Thoracic aorta (tissue), 2 donors: ENCODE measurements around the gene IDH3G. TPM values are rescaled to one million over a fixed set of nuclear protein-coding genes. Genes with fewer than 3 reads are reported as not detected.

Experiments
- ATAC-seq: fragments of 150-250 bp; one replicate; pipeline ENCODE4 v1.8.0; 2017; ENCODE audit warnings: low read depth; ENCODE audit not compliant: insufficient number of reproducible peaks, low FRiP score
- DNase-seq: peaks from one replicate; pipeline ENCODE4 v3.0.0-alpha.2; 2020; ENCODE audit warnings: low spot score
- H3K27ac ChIP-seq, 2 donors: fragments of 200-600 bp; sonication (generic); 1 replicate in 1 of 2; 2 replicates in 1 of 2; pipeline ENCODE4 v1.5.1; 2016; ENCODE audit warnings: mild to moderate bottlenecking in 2 of 2, moderate library complexity in 2 of 2
- H3K27me3 ChIP-seq: fragments of 200-600 bp; sonication (generic); replicated peaks from 2 replicates; pipeline ENCODE4 v1.6.0; 2016; ENCODE audit warnings: mild to moderate bottlenecking; ENCODE audit not compliant: insufficient read depth
- H3K36me3 ChIP-seq: fragments of 200-600 bp; sonication (generic); one replicate; pipeline ENCODE4 v1.5.1; 2016
- H3K4me1 ChIP-seq, 2 donors: fragments of 200-600 bp; sonication (generic); 1 replicate in 1 of 2; 2 replicates in 1 of 2; pipeline versions ENCODE4 v1.5.1 to v1.6.0; 2016; ENCODE audit warnings: low read depth in 2 of 2, mild to moderate bottlenecking in 1 of 2; ENCODE audit not compliant: control insufficient read depth in 1 of 2
- H3K4me3 ChIP-seq: fragments of 200-600 bp; sonication (generic); 2 replicates; pipeline ENCODE4 v1.5.1; 2016; ENCODE audit warnings: mild to moderate bottlenecking
- H3K9me3 ChIP-seq: fragments of 200-600 bp; sonication (generic); 2 replicates; pipeline ENCODE4 v1.5.1; 2016
- CTCF ChIP-seq: fragments of 200-600 bp; sonication (generic); IDR thresholded peaks from one replicate; pipeline ENCODE4 v1.5.1; 2019; ENCODE audit warnings: antibody characterized with exemption
- total RNA-seq, 2 donors: library from RNA; depleted of rRNA; stranded (reverse); fragments of >200 nt; gene quantifications; one replicate each; pipeline versions ENCODE4 v1.1.0 to v1.2.3, GENCODE V29; 2016

Gene IDH3G
- 10 to 100 TPM; 70.9 to 91.9 TPM for total RNA-seq

GRCh38 chrX:153794018-153794896 lies at the start of gene IDH3G, which contains the start of gene SSR4:
Gene IDH3G (minus strand): TSS chrX:153794375. CDS start chrX:153794326, 49 bp downstream.
Gene SSR4 (plus strand): TSS chrX:153794668. CDS start chrX:153794688, 20 bp downstream.
- TF ChIP-seq CTCF, result no peak
- H3K27ac ChIP-seq, result peak within 1 kb of the TSS; percentile 90 to 91
- peak; percentile 73 for DNase-seq

GRCh38 chrX:153836921-153837320 lies 42.7 kb upstream of the IDH3G start:
- Histone ChIP-seq H3K9me3 (no peaks in the 10 kb centered on the region), H3K36me3 (no peaks in the 10 kb centered on the region), H3K4me3 (no peak overlapping the region), H3K27me3 (no peaks in the 10 kb centered on the region), H3K27ac (no peak overlapping the region), H3K4me1 (no peaks in the 10 kb centered on the region)
- ATAC-seq (no peak), DNase-seq (no peak)
- TF ChIP-seq CTCF, result no peak

More at GRCh38 chrX:153794018-153794896, at the start of gene IDH3G, which contains the start of gene SSR4:
- Histone ChIP-seq H3K9me3 (no peaks in the 10 kb centered on the region), H3K4me1 (peaks cover 8 to 35% of the 10 kb centered on the region in 2 donors), H3K4me3 (peak within 1 kb of the TSS; percentile 85), H3K27me3 (no peaks in the 10 kb centered on the region), H3K36me3 (peaks cover 10% of the 10 kb centered on the region)
- peak; percentile 88 for ATAC-seq

GRCh38 chrX:153832728-153833127 lies 38.6 kb upstream of the IDH3G start:
- DNase-seq, result no peak
- Histone ChIP-seq H3K4me3 (no peak overlapping the region), H3K4me1 (peaks cover 0 to 10% of the 10 kb centered on the region in 2 donors), H3K36me3 (no peaks in the 10 kb centered on the region), H3K27me3 (no peaks in the 10 kb centered on the region), H3K27ac (no peak overlapping the region), H3K9me3 (no peaks in the 10 kb centered on the region)
- TF ChIP-seq CTCF, result no peak
- no peak for ATAC-seq

- no peak for DNase-seq
- Histone ChIP-seq H3K9me3 (no peaks in the 10 kb centered on the region), H3K4me3 (no peak overlapping the region), H3K4me1 (peaks cover 0 to 10% of the 10 kb centered on the region in 2 donors), H3K27ac (no peak overlapping the region), H3K36me3 (no peaks in the 10 kb centered on the region), H3K27me3 (no peaks in the 10 kb centered on the region)
- ATAC-seq, result no peak
- no peak for TF ChIP-seq CTCF
Measured at GRCh38 chrX:153831429-153832150, 37.4 kb upstream of the IDH3G start.
